ENCODE data around the gene KIAA1217.

DNA sequence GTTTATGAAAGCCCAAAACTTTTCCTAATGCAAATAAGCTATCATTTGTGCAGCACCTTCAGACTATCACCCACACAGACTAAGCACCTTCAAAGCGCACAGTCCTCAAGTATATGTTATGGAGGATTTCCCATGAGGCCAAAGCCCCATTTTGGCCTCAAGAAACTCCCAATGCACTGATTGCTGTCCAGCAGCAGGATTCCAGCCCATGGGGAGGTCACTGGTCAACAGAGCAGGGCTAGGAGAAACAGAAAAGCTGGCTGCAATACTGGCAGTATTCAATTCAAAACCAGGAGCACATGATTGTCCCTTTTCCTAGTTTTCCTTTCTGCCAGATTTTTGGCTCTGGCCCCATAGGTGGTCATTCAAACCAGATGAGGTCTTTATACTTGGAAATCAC lies 24.5 kb upstream of the KIAA1217 start:
- no peak for TF ChIP-seq EP300 (IDR thresholded peaks at IDR 0.05; ENCODE audit: borderline replicate concordance in 1 of 2, low read depth in 1 of 2, low read length in 1 of 2)
- no peak for TF ChIP-seq TEAD4 (IDR thresholded peaks at IDR 0.05; ENCODE audit: borderline replicate concordance, insufficient read depth)
- TF ChIP-seq, protein P1, sequence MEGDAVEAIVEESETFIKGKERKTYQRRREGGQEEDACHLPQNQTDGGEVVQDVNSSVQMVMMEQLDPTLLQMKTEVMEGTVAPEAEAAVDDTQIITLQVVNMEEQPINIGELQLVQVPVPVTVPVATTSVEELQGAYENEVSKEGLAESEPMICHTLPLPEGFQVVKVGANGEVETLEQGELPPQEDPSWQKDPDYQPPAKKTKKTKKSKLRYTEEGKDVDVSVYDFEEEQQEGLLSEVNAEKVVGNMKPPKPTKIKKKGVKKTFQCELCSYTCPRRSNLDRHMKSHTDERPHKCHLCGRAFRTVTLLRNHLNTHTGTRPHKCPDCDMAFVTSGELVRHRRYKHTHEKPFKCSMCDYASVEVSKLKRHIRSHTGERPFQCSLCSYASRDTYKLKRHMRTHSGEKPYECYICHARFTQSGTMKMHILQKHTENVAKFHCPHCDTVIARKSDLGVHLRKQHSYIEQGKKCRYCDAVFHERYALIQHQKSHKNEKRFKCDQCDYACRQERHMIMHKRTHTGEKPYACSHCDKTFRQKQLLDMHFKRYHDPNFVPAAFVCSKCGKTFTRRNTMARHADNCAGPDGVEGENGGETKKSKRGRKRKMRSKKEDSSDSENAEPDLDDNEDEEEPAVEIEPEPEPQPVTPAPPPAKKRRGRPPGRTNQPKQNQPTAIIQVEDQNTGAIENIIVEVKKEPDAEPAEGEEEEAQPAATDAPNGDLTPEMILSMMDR (IDR thresholded peaks at IDR 0.05): no peak
- TF ChIP-seq POLR2AphosphoS5 (IDR thresholded peaks at IDR 0.05; ENCODE audit: low read depth, low read length): no peak
- TF ChIP-seq SIN3A (IDR thresholded peaks at IDR 0.05; ENCODE audit: borderline replicate concordance, low read depth, low read length): no peak
- TF ChIP-seq, protein P2, sequence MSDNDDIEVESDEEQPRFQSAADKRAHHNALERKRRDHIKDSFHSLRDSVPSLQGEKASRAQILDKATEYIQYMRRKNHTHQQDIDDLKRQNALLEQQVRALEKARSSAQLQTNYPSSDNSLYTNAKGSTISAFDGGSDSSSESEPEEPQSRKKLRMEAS (IDR thresholded peaks at IDR 0.05; ENCODE audit: low read depth): no peak
- no peak for TF ChIP-seq TAF1 (IDR thresholded peaks at IDR 0.05; ENCODE audit: borderline replicate concordance, low read depth, low read length)
- no peak for TF ChIP-seq MXI1 (IDR thresholded peaks at IDR 0.05; ENCODE audit: low read depth, low read length)
- TF ChIP-seq EZH2phosphoT487 (IDR thresholded peaks at IDR 0.05; ENCODE audit: borderline replicate concordance, low read depth): no peak
